Gastroesophageal sphincter (tissue), 4 donors: ENCODE data around the gene E2F4. TPM values are rescaled to one million over a fixed set of nuclear protein-coding genes. Genes with fewer than 3 reads are reported as not detected.

Experiments
- ATAC-seq: fragments of 150-250 bp; one replicate; pipeline ENCODE4 v1.9.1; 2016; ENCODE audit warnings: mild to moderate bottlenecking, moderate library complexity
- H3K27ac ChIP-seq, 4 donors: fragments of 200-600 bp; sonication (generic) in 3 of 4; 1 replicate in 3 of 4; 2 replicates in 1 of 4; pipeline ENCODE4 v1.5.1; 2016 to 2019
- H3K27me3 ChIP-seq: fragments of 200-600 bp; sonication (generic); one replicate; pipeline ENCODE4 v1.5.1; 2019
- H3K36me3 ChIP-seq, 2 donors: fragments of 200-600 bp; sonication (generic); one replicate each; pipeline ENCODE4 v1.5.1; 2019; ENCODE audit warnings: control low read depth in 1 of 2
- H3K4me1 ChIP-seq, 3 donors: fragments of 200-600 bp; sonication (generic); 1 replicate in 2 of 3; 2 replicates in 1 of 3; pipeline ENCODE4 v1.5.1; 2016 to 2019; ENCODE audit warnings: control low read depth in 2 of 3
- H3K4me3 ChIP-seq, 2 donors: fragments of 200-600 bp; sonication (generic); one replicate each; pipeline ENCODE4 v1.5.1; 2019; ENCODE audit warnings: mild to moderate bottlenecking in 1 of 2, moderate library complexity in 1 of 2
- H3K9me3 ChIP-seq, 3 donors: fragments of 200-600 bp; sonication (generic); one replicate each; pipeline ENCODE4 v1.5.1; 2017 to 2019; ENCODE audit warnings: control low read depth in 2 of 3
- CTCF ChIP-seq, 4 experiments: fragments of 200-600 bp in 2 of 4; fragments of 450-650 bp in 2 of 4; sonication (generic) in 1 of 4; IDR thresholded peaks; one replicate each; pipeline ENCODE4 v1.5.1; 2017 to 2019; ENCODE audit warnings: antibody characterized with exemption in 4 of 4, mild to moderate bottlenecking in 2 of 4, moderate library complexity in 2 of 4
- EP300 ChIP-seq: sonication (generic); formaldehyde crosslinking; IDR thresholded peaks from one replicate; pipeline ENCODE4 v1.6.1; 2017; ENCODE audit warnings: antibody characterized with exemption, mild to moderate bottlenecking
- POLR2A ChIP-seq, 2 donors: fragments of 450-650 bp; IDR thresholded peaks; one replicate each; pipeline ENCODE4 v1.6.1; 2017; ENCODE audit warnings: antibody characterized with exemption in 2 of 2, mild to moderate bottlenecking in 2 of 2, moderate library complexity in 1 of 2
- POLR2AphosphoS5 ChIP-seq: sonication (generic); formaldehyde crosslinking; IDR thresholded peaks from one replicate; pipeline ENCODE4 v1.6.1; 2017; ENCODE audit warnings: antibody characterized with exemption
- WGBS, 2 donors: methylation state at CpG; one replicate each; pipeline ENCODE4 v1.1.5; 2018; ENCODE audit warnings: low coverage in 1 of 2; 5-methylcytosine and 5-hydroxymethylcytosine counted together
- total RNA-seq, 4 donors: library from RNA; depleted of rRNA; stranded (reverse); fragments of >200 nt; gene quantifications; one replicate each; pipeline ENCODE4 v1.1.0, GENCODE V29; 2016

The E2F4 gene
- total RNA-seq, 4 donors from 2014 or later = 55.0 to 89.8 (median 76.2) TPM

GRCh38 chr16:67195676-67196075 lies 3.7 kb downstream of the E2F4 start:
- 65% methylated on average over 2 of the region's 5 CpGs; no CpG with 5 or more reads in 1 of the 2 donors for WGBS, 2 donors
- Histone ChIP-seq H3K27me3 (no peaks in the 10 kb centered on the region), H3K4me1 (peaks cover 0 to 70% (median 28%) of the 10 kb centered on the region in 3 donors), H3K27ac (no peak overlapping the region), H3K4me3 (no peak overlapping the region), H3K9me3 (no peaks in the 10 kb centered on the region), H3K36me3 (peaks cover 0 to 65% of the 10 kb centered on the region in 2 donors)
- ATAC-seq = no peak
- TF ChIP-seq EP300 (no peak), POLR2AphosphoS5 (no peak), CTCF (IDR thresholded peaks at IDR 0.05) (no peak), POLR2A (IDR thresholded peaks at IDR 0.05) (no peak)

- WGBS, 2 donors = no CpG with 5 or more reads among the region's 1 CpG
- Histone ChIP-seq H3K4me3 (no peak overlapping the region), H3K27ac (no peak overlapping the region), H3K36me3 (peaks cover 0 to 74% of the 10 kb centered on the region in 2 donors), H3K4me1 (peaks cover 0 to 58% (median 22%) of the 10 kb centered on the region in 3 donors), H3K9me3 (no peaks in the 10 kb centered on the region), H3K27me3 (no peaks in the 10 kb centered on the region)
- no peak for ATAC-seq
- TF ChIP-seq POLR2AphosphoS5 (no peak), CTCF (IDR thresholded peaks at IDR 0.05) (no peak), EP300 (no peak), POLR2A (IDR thresholded peaks at IDR 0.05) (no peak)
Observed at GRCh38 chr16:67196881-67197280, 4.9 kb downstream of the E2F4 start.

- H3K27ac ChIP-seq = no peak overlapping the region
- WGBS, 2 donors = 100% methylated on average over 1 of the region's 6 CpGs; no CpG with 5 or more reads in 1 of the 2 donors
- H3K36me3 ChIP-seq = peaks cover 0 to 82% of the 10 kb centered on the region in 2 donors
- no peaks in the 10 kb centered on the region for H3K9me3 ChIP-seq
- no peaks in the 10 kb centered on the region for H3K27me3 ChIP-seq
- H3K4me3 ChIP-seq = no peak overlapping the region
- TF ChIP-seq POLR2AphosphoS5 = no peak
- no peak for TF ChIP-seq POLR2A (IDR thresholded peaks at IDR 0.05)
- no peak for TF ChIP-seq EP300
- no peak for TF ChIP-seq CTCF (IDR thresholded peaks at IDR 0.05)
- H3K4me1 ChIP-seq = peaks cover 0 to 53% (median 20%) of the 10 kb centered on the region in 3 donors
- ATAC-seq = no peak
Observed at GRCh38 chr16:67197704-67198103, 5.7 kb downstream of the E2F4 start.

- H3K27me3 ChIP-seq = no peaks in the 10 kb centered on the region
- ATAC-seq = peak; percentile 26
- TF ChIP-seq CTCF (IDR thresholded peaks at IDR 0.05) = peak in 3 of 4 experiments; percentile 31 to 56 (median 38)
- no peak for TF ChIP-seq POLR2A (IDR thresholded peaks at IDR 0.05)
- no peak overlapping the region for H3K4me3 ChIP-seq
- H3K27ac ChIP-seq = no peak overlapping the region
- peaks cover 0 to 86% of the 10 kb centered on the region in 2 donors for H3K36me3 ChIP-seq
- H3K4me1 ChIP-seq = peaks cover 0 to 47% (median 14%) of the 10 kb centered on the region in 3 donors
- no peaks in the 10 kb centered on the region for H3K9me3 ChIP-seq
- WGBS, 2 donors = 50 to 70% methylated on average over 1 to 2 of the region's 12 CpGs
Observed at GRCh38 chr16:67198238-67198734, 6.3 kb downstream of the E2F4 start.

- Histone ChIP-seq H3K4me1 (peaks cover 0 to 38% (median 12%) of the 10 kb centered on the region in 3 donors), H3K9me3 (no peaks in the 10 kb centered on the region), H3K36me3 (peaks cover 0 to 86% of the 10 kb centered on the region in 2 donors), H3K4me3 (peak within 1 kb of the TSS in 1 of 2 donors; percentile 22), H3K27ac (peak within 1 kb of the TSS in 1 of 4 donors; percentile 2), H3K27me3 (no peaks in the 10 kb centered on the region)
- ATAC-seq = peak; percentile 57
- TF ChIP-seq POLR2A (IDR thresholded peaks at IDR 0.05) (no peak), CTCF (IDR thresholded peaks at IDR 0.05) (peak in 3 of 4 experiments; percentile 17 to 48 (median 23))
- WGBS, 2 donors = 0 to 77% methylated on average over 2 to 3 of the region's 61 CpGs
Observed at GRCh38 chr16:67199011-67199807, 7.3 kb downstream of the E2F4 start, which contains the start of gene ELMO3. Gene ELMO3 (plus strand): TSS chr16:67199131. CDS start chr16:67199327, 196 bp downstream.
